ENCODE measurements around the gene NCAPH2. TPM values are rescaled to one million over a fixed set of nuclear protein-coding genes. Genes with fewer than 3 reads are reported as not detected.

The NCAPH2 gene
- total and polyA plus RNA-seq, 7 donors: 19.2 to 26.3 (median 22.0) TPM

GRCh38 chr22:50490531-50491308 is 17.3 kb upstream of the NCAPH2 start:
- ATAC-seq (no peak), DNase-seq (no peak)
- no peaks in the 10 kb centered on the region for H3K9me3 ChIP-seq
- peaks cover 0 to 12% (median 0%) of the 10 kb centered on the region in 3 donors for H3K27me3 ChIP-seq (ENCODE audit: insufficient read depth in 3 of 3, low read length in 2 of 3)
- TF ChIP-seq CTCF (IDR thresholded peaks at IDR 0.05): no peak
- no peak overlapping the region for H3K27ac ChIP-seq
- H3K4me3 ChIP-seq: no peak overlapping the region
- intact Hi-C loops (cut with DNase I): no loop called here
- H3K4me1 ChIP-seq: no peaks in the 10 kb centered on the region
- WGBS, 3 donors: 59 to 71% (median 69%) methylated on average over 27 of the region's 27 CpGs
- H3K36me3 ChIP-seq (ENCODE audit: insufficient read depth in 1 of 2, low read depth in 1 of 2): no peaks in the 10 kb centered on the region

GRCh38 chr22:50497093-50497492 is 10.9 kb upstream of the NCAPH2 start:
- intact Hi-C loops (cut with DNase I): loop anchor here in 1 of 2 donors (5.0 kb wide), 1 partner anchor 135 kb away; no protein-coding TSS in a partner anchor
- no peaks in the 10 kb centered on the region for H3K36me3 ChIP-seq (ENCODE audit: insufficient read depth in 1 of 2, low read depth in 1 of 2)
- no peaks in the 10 kb centered on the region for H3K9me3 ChIP-seq
- no peak for TF ChIP-seq CTCF (IDR thresholded peaks at IDR 0.05)
- WGBS, 3 donors: 75 to 82% (median 78%) methylated on average over 6 of the region's 6 CpGs
- H3K27ac ChIP-seq: no peak overlapping the region
- no peak overlapping the region for H3K4me3 ChIP-seq
- H3K27me3 ChIP-seq (ENCODE audit: insufficient read depth in 3 of 3, low read length in 2 of 3): no peaks in the 10 kb centered on the region
- ATAC-seq (no peak), DNase-seq (no peak)
- no peaks in the 10 kb centered on the region for H3K4me1 ChIP-seq

- no peak overlapping the region for H3K4me3 ChIP-seq
- ATAC-seq (peak; percentile 52 to 74 (median 64)), DNase-seq (no peak)
- H3K4me1 ChIP-seq: no peaks in the 10 kb centered on the region
- H3K36me3 ChIP-seq (ENCODE audit: insufficient read depth in 1 of 2, low read depth in 1 of 2): peaks cover 0 to 10% of the 10 kb centered on the region in 2 donors
- no peaks in the 10 kb centered on the region for H3K27me3 ChIP-seq (ENCODE audit: insufficient read depth in 3 of 3, low read length in 2 of 3)
- WGBS, 3 donors: 7 to 22% (median 8%) methylated on average over 13 of the region's 13 CpGs
- no peak overlapping the region for H3K27ac ChIP-seq
- no peaks in the 10 kb centered on the region for H3K9me3 ChIP-seq
- peak; percentile 40 for TF ChIP-seq CTCF (IDR thresholded peaks at IDR 0.05)
- intact Hi-C loops (cut with DNase I): loop anchor here in 1 of 2 donors (5.0 kb wide), 1 partner anchor 136 kb away; no protein-coding TSS in a partner anchor
Observed at GRCh38 chr22:50498322-50498890, 9.6 kb upstream of the NCAPH2 start.

GRCh38 chr22:50500452-50500851 is 7.6 kb upstream of the NCAPH2 start:
- DNase-seq (no peak), ATAC-seq (no peak)
- WGBS, 3 donors: 86 to 93% (median 88%) methylated on average over 12 of the region's 12 CpGs
- Histone ChIP-seq H3K4me1 (no peaks in the 10 kb centered on the region), H3K27me3 (ENCODE audit: insufficient read depth in 3 of 3, low read length in 2 of 3) (no peaks in the 10 kb centered on the region), H3K27ac (no peak overlapping the region), H3K9me3 (no peaks in the 10 kb centered on the region), H3K4me3 (no peak overlapping the region), H3K36me3 (ENCODE audit: insufficient read depth in 1 of 2, low read depth in 1 of 2) (peaks cover 0 to 23% of the 10 kb centered on the region in 2 donors)
- no peak for TF ChIP-seq CTCF (IDR thresholded peaks at IDR 0.05)
- intact Hi-C loops (cut with DNase I): loop anchor here in 1 of 2 donors (10.0 kb wide), 1 partner anchor 246 kb away; the partner anchor contains the start of gene HDAC10

Data from psoas muscle (tissue), 8 donors.